ENCODE measurements around the gene PFKFB3. TPM values are rescaled to one million over a fixed set of nuclear protein-coding genes. Genes with fewer than 3 reads are reported as not detected.
"Not testable (repeated sequence)": the region's sequence is repeated elsewhere in the genome, so short reads cannot be mapped to it uniquely, and the experiment has no call there.

PFKFB3 gene
- total RNA-seq, 6 donors from 2014 or later, result 48.2 to 236 (median 83.5) TPM

DNA sequence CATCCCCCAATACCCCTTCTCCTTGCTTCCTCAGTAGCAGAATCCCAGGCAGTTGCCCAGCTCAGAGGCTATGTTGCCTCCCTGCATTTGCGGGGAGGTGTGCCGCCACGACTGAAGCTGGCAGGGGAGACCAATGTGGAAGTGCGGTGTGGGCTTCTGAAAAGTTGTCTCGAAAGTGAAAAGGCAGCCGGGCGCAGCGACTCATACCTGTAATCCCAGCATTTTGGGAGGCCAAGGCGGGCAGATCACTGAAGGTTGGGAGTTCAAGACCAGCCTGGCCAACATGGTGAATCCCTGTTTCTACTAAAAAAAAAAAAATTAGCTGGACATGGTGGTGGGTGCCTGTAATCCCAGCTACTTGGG lies 15.9 kb upstream of the PFKFB3 start:
- 83 to 92% methylated on average over 9 of the region's 9 CpGs for WGBS, 2 donors
- Histone ChIP-seq H3K9me3 (no peaks in the 10 kb centered on the region), H3K27ac (no peak overlapping the region), H3K36me3 (no peaks in the 10 kb centered on the region), H3K27me3 (no peaks in the 10 kb centered on the region), H3K4me1 (peaks cover 0 to 22% (median 14%) of the 10 kb centered on the region in 4 donors), H3K4me3 (no peak overlapping the region)
- ATAC-seq (ENCODE audit: low FRiP score in 2 of 2), result no peak
- DNase-seq, result no peak
- TF ChIP-seq POLR2AphosphoS5 (IDR thresholded peaks at IDR 0.05), result no peak
- no peak for TF ChIP-seq POLR2A (IDR thresholded peaks at IDR 0.05)
- TF ChIP-seq, protein P1, sequence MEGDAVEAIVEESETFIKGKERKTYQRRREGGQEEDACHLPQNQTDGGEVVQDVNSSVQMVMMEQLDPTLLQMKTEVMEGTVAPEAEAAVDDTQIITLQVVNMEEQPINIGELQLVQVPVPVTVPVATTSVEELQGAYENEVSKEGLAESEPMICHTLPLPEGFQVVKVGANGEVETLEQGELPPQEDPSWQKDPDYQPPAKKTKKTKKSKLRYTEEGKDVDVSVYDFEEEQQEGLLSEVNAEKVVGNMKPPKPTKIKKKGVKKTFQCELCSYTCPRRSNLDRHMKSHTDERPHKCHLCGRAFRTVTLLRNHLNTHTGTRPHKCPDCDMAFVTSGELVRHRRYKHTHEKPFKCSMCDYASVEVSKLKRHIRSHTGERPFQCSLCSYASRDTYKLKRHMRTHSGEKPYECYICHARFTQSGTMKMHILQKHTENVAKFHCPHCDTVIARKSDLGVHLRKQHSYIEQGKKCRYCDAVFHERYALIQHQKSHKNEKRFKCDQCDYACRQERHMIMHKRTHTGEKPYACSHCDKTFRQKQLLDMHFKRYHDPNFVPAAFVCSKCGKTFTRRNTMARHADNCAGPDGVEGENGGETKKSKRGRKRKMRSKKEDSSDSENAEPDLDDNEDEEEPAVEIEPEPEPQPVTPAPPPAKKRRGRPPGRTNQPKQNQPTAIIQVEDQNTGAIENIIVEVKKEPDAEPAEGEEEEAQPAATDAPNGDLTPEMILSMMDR (IDR thresholded peaks at IDR 0.05), result no peak
- TF ChIP-seq EP300 (IDR thresholded peaks at IDR 0.05), result no peak

DNA sequence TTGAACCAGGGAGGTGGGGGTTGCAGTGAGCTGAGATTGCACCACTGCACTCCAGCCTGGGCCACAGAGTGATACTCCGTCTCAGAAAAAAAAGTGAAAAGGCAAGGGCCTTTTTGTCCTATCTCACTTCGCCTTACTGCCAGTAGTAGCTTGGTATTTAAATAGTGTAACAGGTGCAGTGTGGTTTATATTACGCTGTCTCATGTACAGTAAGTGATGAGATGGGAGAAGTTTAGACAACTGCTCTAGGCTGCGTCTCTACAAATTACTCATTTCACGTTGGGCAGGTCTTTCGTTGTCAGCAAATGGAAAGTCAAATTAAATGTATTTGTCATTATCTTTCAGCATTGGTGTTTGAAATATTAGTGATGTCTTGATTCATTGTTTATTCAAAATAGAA lies 15.5 kb upstream of the PFKFB3 start:
- 92 to 95% methylated on average over 6 of the region's 6 CpGs for WGBS, 2 donors
- TF ChIP-seq POLR2AphosphoS5 (IDR thresholded peaks at IDR 0.05) (no peak), POLR2A (IDR thresholded peaks at IDR 0.05) (no peak), EP300 (IDR thresholded peaks at IDR 0.05) (no peak)
- TF ChIP-seq, protein P1 (IDR thresholded peaks at IDR 0.05), result no peak
- peaks cover under 1 to 21% (median 12%) of the 10 kb centered on the region in 4 donors for H3K4me1 ChIP-seq
- no peak for ATAC-seq (ENCODE audit: low FRiP score in 2 of 2)
- H3K4me3 ChIP-seq, result no peak overlapping the region
- no peak overlapping the region for H3K27ac ChIP-seq
- no peak for DNase-seq
- H3K27me3 ChIP-seq, result no peaks in the 10 kb centered on the region
- H3K9me3 ChIP-seq, result no peaks in the 10 kb centered on the region
- no peaks in the 10 kb centered on the region for H3K36me3 ChIP-seq

DNA sequence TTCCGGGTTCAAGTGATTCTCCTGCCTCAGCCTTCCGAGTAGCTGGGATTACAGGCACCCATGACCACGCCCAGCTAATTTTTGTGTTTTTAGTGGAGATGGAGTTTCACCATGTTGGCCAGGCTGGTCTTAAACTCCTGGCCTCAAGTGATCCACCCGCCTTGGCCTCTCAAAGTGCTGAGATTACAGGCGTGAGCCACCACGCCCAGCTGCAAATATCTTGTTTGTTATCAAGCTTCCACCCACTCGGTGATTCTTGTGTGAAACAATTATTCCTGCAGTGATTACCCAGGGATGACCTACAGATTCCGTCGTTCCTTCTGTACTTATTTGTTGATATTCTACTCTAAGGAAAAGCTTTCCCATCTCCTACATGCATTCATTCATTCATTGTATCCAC lies 12.7 kb upstream of the PFKFB3 start:
- ATAC-seq (ENCODE audit: low FRiP score in 2 of 2); DNase-seq; H3K27ac ChIP-seq; H3K36me3 ChIP-seq; H3K9me3 ChIP-seq; H3K27me3 ChIP-seq; H3K4me3 ChIP-seq: not testable (repeated sequence)
- WGBS, 2 donors, result 86 to 89% methylated on average over 9 of the region's 9 CpGs
- peaks cover 10 to 18% (median 14%) of the 10 kb centered on the region in 4 donors for H3K4me1 ChIP-seq

DNA sequence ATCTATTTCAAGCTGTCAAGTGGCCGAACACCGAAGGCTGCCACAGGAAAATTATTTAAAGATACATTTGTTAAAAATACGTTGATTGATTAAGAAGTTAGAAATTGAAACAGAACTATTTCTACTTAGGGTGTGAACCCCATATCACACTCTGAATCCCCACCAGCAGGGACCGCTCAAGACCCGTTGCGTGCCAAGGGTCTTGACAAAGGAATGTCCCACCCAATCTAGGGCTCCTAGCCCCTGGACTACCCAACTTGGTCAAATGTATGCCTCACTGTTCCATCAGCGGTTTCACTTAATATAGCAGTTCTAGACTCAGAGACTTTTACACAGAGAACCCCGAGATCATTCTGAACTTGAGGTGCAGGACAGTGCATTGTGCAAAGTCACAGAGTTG lies 11.6 kb upstream of the PFKFB3 start:
- H3K9me3 ChIP-seq, result no peaks in the 10 kb centered on the region
- TF ChIP-seq EP300 (IDR thresholded peaks at IDR 0.05), result no peak
- no peak overlapping the region for H3K4me3 ChIP-seq
- peak overlapping the region in 3 of 4 donors; percentile 50 to 65 (median 62) for H3K27ac ChIP-seq
- peaks cover 19 to 26% (median 23%) of the 10 kb centered on the region in 4 donors for H3K4me1 ChIP-seq
- no peaks in the 10 kb centered on the region for H3K36me3 ChIP-seq
- ATAC-seq (ENCODE audit: low FRiP score in 2 of 2) (no peak), DNase-seq (no peak)
- WGBS, 2 donors, result 65 to 78% methylated on average over 8 of the region's 8 CpGs
- no peaks in the 10 kb centered on the region for H3K27me3 ChIP-seq

DNA sequence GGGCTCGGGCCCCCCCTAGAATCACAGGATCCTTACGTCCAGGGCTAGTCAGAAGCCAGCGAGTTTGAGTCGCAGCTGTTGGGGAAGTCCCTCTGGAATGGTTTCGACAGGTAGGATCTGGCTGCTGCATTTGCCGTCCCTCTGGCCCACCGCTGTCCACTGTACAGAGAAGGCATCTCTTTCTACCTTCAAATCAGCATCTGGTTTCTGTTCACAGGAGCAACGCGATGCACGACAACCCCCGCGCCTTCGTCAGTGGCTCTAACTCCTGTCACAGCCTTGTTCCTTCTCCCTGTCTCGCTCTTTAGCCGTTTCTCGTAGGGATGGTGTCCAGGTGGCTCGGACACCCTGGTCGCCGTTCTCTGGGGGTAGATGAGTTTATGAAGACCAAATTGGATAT lies 11.2 kb upstream of the PFKFB3 start:
- ATAC-seq (ENCODE audit: low FRiP score in 2 of 2) (no peak), DNase-seq (no peak)
- TF ChIP-seq, protein P1 (IDR thresholded peaks at IDR 0.05), result no peak
- TF ChIP-seq EP300 (IDR thresholded peaks at IDR 0.05) (no peak), POLR2A (IDR thresholded peaks at IDR 0.05) (no peak), POLR2AphosphoS5 (IDR thresholded peaks at IDR 0.05) (no peak)
- Histone ChIP-seq H3K9me3 (no peaks in the 10 kb centered on the region), H3K36me3 (no peaks in the 10 kb centered on the region), H3K27ac (peak overlapping the region in 3 of 4 donors; percentile 50 to 65 (median 62)), H3K4me3 (no peak overlapping the region), H3K4me1 (peaks cover 24 to 30% (median 27%) of the 10 kb centered on the region in 4 donors), H3K27me3 (no peaks in the 10 kb centered on the region)
- WGBS, 2 donors, result 92 to 94% methylated on average over 19 of the region's 19 CpGs

DNA sequence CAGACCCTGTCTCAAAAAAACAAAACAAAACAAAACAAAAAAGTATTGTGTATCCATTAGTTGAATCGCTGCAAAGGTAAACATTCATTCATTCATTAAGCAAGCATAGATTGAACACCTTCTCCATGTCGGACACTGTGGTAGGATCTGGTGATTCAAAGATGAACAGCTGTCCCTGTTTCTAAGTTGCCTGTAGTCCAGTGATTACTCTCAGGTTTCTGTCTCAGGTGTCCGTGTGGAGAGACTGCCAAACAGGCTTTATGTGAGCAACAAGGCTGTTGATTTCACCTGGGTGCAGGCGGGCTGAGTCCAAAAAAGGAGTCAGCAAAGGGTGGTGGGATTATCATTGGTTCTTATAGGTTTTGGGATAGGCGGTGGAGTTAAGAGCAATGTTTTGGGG lies 9.4 kb upstream of the PFKFB3 start:
- H3K36me3 ChIP-seq; H3K4me3 ChIP-seq; H3K9me3 ChIP-seq; H3K27me3 ChIP-seq; DNase-seq; ATAC-seq (ENCODE audit: low FRiP score in 2 of 2): not testable (repeated sequence)
- peaks cover 31 to 46% (median 37%) of the 10 kb centered on the region in 4 donors for H3K4me1 ChIP-seq
- H3K27ac ChIP-seq, result peak overlapping the region in 1 of 4 donors; percentile 62
- 90 to 98% methylated on average over 5 of the region's 5 CpGs for WGBS, 2 donors
